Brain microvascular endothelial cell (primary cell): ENCODE data around the gene TELO2.

ENCODE experiments used
- DNase-seq: peaks from one replicate; pipeline ENCODE4 v3.0.0-alpha.2; 2020
- H3K27ac ChIP-seq: fragments of 250-450 bp; sonication (Bioruptor Pico); 2 replicates; pipeline ENCODE4 v1.5.1; 2020; ENCODE audit warnings: mild to moderate bottlenecking, moderate library complexity
- H3K27me3 ChIP-seq: fragments of 250-450 bp; sonication (Bioruptor Pico); replicated peaks from 2 replicates; pipeline ENCODE4 v1.5.1; 2020; ENCODE audit warnings: mild to moderate bottlenecking
- H3K36me3 ChIP-seq: fragments of 250-450 bp; sonication (Bioruptor Pico); replicated peaks from 2 replicates; pipeline ENCODE4 v1.5.1; 2020; ENCODE audit warnings: mild to moderate bottlenecking
- H3K4me3 ChIP-seq: 2 replicates; pipeline ENCODE4 v1.5.1; 2011; ENCODE audit warnings: low read depth, mild to moderate bottlenecking, control low read depth, low read length, moderate library complexity
- CTCF ChIP-seq: IDR thresholded peaks from 2 replicates; pipeline ENCODE4 v1.5.1; 2011; ENCODE audit warnings: low read depth, mild to moderate bottlenecking, moderate library complexity, low read length, control low read depth, inconsistent platforms; ENCODE audit errors: missing control alignments
- in situ Hi-C: cut with HindIII; loops from 2 replicates; pipeline ENCODE4 v1.10.0; 2017; ENCODE audit warnings: low sequenced_read_pairs, low pct_ligation_motif_present

The TELO2 gene

GRCh38 chr16:1446296-1447080 is 46.7 kb upstream of the TELO2 start:
- H3K4me3 ChIP-seq = no peak overlapping the region
- TF ChIP-seq CTCF = no peak
- DNase-seq = no peak
- H3K27ac ChIP-seq = no peak overlapping the region
- no peaks in the 10 kb centered on the region for H3K27me3 ChIP-seq
- H3K36me3 ChIP-seq = peaks cover 25% of the 10 kb centered on the region
- in situ Hi-C loops = no loop called here

GRCh38 chr16:1447965-1448364 is 45.2 kb upstream of the TELO2 start:
- Histone ChIP-seq H3K27me3 (no peaks in the 10 kb centered on the region), H3K36me3 (peaks cover 34% of the 10 kb centered on the region), H3K27ac (no peak overlapping the region), H3K4me3 (no peak overlapping the region)
- no peak for DNase-seq
- in situ Hi-C loops = no loop called here
- TF ChIP-seq CTCF = no peak

- no peak overlapping the region for H3K27ac ChIP-seq
- TF ChIP-seq CTCF = no peak
- no peaks in the 10 kb centered on the region for H3K27me3 ChIP-seq
- DNase-seq = no peak
- in situ Hi-C loops = no loop called here
- H3K36me3 ChIP-seq = peaks cover 36% of the 10 kb centered on the region
- H3K4me3 ChIP-seq = no peak overlapping the region
These were observed 44.5 kb upstream of the TELO2 start for GRCh38 chr16:1448536-1449116.

- H3K27me3 ChIP-seq = no peaks in the 10 kb centered on the region
- no peak overlapping the region for H3K4me3 ChIP-seq
- peaks cover 41% of the 10 kb centered on the region for H3K36me3 ChIP-seq
- no peak for DNase-seq
- in situ Hi-C loops = no loop called here
- no peak for TF ChIP-seq CTCF
- no peak overlapping the region for H3K27ac ChIP-seq
These were observed 43.9 kb upstream of the TELO2 start for GRCh38 chr16:1449201-1449788.

GRCh38 chr16:1450218-1450617 is 42.9 kb upstream of the TELO2 start:
- no peaks in the 10 kb centered on the region for H3K27me3 ChIP-seq
- DNase-seq = no peak
- no peak for TF ChIP-seq CTCF
- in situ Hi-C loops = no loop called here
- H3K27ac ChIP-seq = no peak overlapping the region
- H3K4me3 ChIP-seq = no peak overlapping the region
- H3K36me3 ChIP-seq = peaks cover 50% of the 10 kb centered on the region
